RWPE2 (cell line): ENCODE data around the gene RAD9A.

Source experiments
- ATAC-seq: fragments of 200-7000 bp; cut with Tn5 transposase; 3 replicates; pipeline ENCODE4 v1.9.1; 2021; ENCODE audit warnings: low read depth
- DNase-seq: peaks from one replicate; pipeline ENCODE4 v3.0.0-alpha.2; 2020; ENCODE audit warnings: low spot score
- H3K27ac ChIP-seq: fragments of 450-650 bp; 2 replicates; pipeline ENCODE4 v1.5.1; 2017; ENCODE audit warnings: mild to moderate bottlenecking; ENCODE audit not compliant: poor library complexity, severe bottlenecking
- H3K27me3 ChIP-seq: fragments of 250-450 bp; sonication (Bioruptor Pico); 2 replicates; pipeline ENCODE4 v1.5.1; 2021; ENCODE audit warnings: mild to moderate bottlenecking, moderate library complexity; ENCODE audit not compliant: insufficient read depth, poor library complexity, severe bottlenecking
- H3K36me3 ChIP-seq: fragments of 250-450 bp; sonication (Bioruptor Pico); 2 replicates; pipeline ENCODE4 v1.5.1; 2020; ENCODE audit warnings: low read depth, mild to moderate bottlenecking, moderate library complexity
- H3K4me1 ChIP-seq: fragments of 250-450 bp; sonication (Bioruptor Pico); 2 replicates; pipeline ENCODE4 v1.5.1; 2021; ENCODE audit warnings: mild to moderate bottlenecking, moderate library complexity; ENCODE audit not compliant: insufficient read depth, poor library complexity, severe bottlenecking
- H3K4me3 ChIP-seq: fragments of 250-450 bp; sonication (Bioruptor Pico); 2 replicates; pipeline ENCODE4 v1.5.1; 2021; ENCODE audit warnings: mild to moderate bottlenecking, moderate library complexity; ENCODE audit not compliant: severe bottlenecking
- H3K9me3 ChIP-seq: fragments of 250-450 bp; sonication (Bioruptor Pico); 2 replicates; pipeline ENCODE4 v1.5.1; 2021; ENCODE audit warnings: mild to moderate bottlenecking, moderate library complexity; ENCODE audit not compliant: severe bottlenecking
- TF ChIP-seq, protein P1 (sequence below): fragments of 450-650 bp; IDR thresholded peaks from one replicate; pipeline ENCODE4 v1.5.1; 2017; ENCODE audit warnings: mild to moderate bottlenecking, moderate library complexity; ENCODE audit not compliant: poor library complexity, severe bottlenecking

RAD9A gene

DNA sequence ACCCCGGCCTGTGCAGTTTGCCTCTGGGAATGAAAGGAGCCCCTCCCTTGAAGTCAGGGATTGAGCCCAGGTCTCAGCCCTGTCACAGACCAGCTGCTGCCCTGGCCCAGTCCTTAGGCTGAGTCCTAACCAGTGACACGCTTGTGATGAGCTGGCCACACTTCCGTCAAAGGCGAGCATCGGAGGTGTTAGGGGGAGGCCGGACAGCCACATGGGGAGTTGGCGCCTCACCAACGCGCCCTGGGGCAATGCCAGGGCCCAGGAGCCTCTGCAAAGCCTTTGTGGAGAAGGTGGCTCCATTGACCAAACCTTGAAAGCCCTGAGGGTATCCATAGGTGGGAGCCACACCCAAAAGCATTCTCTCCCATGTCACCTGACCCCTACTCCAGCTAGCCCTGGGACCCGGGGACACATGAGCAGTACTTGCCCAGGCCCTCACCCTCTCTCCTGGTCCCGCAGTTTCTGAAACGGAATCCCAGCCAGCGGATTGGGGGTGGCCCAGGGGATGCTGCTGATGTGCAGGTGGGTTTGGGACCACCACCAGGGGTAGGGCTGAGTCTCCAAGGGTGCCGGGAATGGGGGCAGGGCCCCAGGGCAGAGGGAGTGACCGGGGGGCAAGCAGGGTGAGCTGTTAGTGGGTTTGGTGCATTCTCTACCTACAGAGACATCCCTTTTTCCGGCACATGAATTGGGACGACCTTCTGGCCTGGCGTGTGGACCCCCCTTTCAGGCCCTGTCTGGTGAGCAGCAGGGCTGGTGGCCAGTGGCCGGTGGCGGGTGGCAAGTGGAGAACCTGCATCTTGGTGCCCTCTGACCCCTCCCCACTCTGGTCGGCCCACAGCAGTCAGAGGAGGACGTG, 42.0 kb downstream of the RAD9A start:
- no peak overlapping the region for H3K27ac ChIP-seq
- H3K4me1 ChIP-seq, result peaks cover 4% of the 10 kb centered on the region
- no peak overlapping the region for H3K4me3 ChIP-seq
- peaks cover 58% of the 10 kb centered on the region for H3K36me3 ChIP-seq
- ATAC-seq (no peak), DNase-seq (no peak)
- TF ChIP-seq, protein P1, sequence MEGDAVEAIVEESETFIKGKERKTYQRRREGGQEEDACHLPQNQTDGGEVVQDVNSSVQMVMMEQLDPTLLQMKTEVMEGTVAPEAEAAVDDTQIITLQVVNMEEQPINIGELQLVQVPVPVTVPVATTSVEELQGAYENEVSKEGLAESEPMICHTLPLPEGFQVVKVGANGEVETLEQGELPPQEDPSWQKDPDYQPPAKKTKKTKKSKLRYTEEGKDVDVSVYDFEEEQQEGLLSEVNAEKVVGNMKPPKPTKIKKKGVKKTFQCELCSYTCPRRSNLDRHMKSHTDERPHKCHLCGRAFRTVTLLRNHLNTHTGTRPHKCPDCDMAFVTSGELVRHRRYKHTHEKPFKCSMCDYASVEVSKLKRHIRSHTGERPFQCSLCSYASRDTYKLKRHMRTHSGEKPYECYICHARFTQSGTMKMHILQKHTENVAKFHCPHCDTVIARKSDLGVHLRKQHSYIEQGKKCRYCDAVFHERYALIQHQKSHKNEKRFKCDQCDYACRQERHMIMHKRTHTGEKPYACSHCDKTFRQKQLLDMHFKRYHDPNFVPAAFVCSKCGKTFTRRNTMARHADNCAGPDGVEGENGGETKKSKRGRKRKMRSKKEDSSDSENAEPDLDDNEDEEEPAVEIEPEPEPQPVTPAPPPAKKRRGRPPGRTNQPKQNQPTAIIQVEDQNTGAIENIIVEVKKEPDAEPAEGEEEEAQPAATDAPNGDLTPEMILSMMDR, result no peak
- H3K27me3 ChIP-seq, result no peaks in the 10 kb centered on the region
- H3K9me3 ChIP-seq, result no peaks in the 10 kb centered on the region

DNA sequence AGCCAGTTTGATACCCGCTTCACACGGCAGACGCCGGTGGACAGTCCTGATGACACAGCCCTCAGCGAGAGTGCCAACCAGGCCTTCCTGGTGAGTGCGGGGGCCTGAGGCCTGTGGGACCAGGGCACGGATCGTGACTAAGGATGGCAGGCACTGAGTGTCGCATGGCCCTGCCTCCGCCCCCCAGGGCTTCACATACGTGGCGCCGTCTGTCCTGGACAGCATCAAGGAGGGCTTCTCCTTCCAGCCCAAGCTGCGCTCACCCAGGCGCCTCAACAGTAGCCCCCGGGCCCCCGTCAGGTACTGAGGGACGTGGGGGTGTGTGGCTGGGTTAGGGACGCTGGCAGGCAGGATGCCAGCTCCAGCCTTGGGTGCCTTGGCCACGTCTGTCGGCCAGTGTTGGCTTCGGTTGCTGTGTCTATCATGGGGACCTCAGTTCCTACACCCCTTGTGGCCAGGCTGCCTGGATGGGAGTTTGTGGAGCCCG, 42.7 kb downstream of the RAD9A start:
- peaks cover 1% of the 10 kb centered on the region for H3K4me1 ChIP-seq
- H3K4me3 ChIP-seq, result no peak overlapping the region
- H3K27ac ChIP-seq, result no peak overlapping the region
- no peak for DNase-seq
- peaks cover 55% of the 10 kb centered on the region for H3K36me3 ChIP-seq
- TF ChIP-seq, protein P1, result no peak
- H3K27me3 ChIP-seq, result no peaks in the 10 kb centered on the region
- ATAC-seq, result no peak
- H3K9me3 ChIP-seq, result no peaks in the 10 kb centered on the region

DNA sequence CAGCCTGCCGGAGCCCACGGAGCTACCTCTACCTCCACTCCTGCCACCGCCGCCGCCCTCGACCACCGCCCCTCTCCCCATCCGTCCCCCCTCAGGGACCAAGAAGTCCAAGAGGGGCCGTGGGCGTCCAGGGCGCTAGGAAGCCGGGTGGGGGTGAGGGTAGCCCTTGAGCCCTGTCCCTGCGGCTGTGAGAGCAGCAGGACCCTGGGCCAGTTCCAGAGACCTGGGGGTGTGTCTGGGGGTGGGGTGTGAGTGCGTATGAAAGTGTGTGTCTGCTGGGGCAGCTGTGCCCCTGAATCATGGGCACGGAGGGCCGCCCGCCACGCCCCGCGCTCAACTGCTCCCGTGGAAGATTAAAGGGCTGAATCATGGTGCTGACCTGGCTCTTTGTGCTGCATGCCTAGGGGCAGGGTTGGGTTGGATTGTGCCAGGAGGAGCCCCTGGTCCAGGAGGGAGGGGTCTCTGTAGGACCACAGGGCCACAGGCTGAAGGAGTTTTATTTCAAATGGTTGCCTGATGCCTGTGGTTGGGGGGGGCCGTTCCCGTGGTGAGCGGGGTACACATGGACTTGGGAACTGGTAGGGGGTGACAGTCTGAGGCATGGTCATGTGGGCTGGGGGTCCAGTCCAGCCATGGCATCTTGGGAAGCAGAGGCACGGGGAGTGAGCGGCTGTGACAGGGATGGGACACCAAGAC, 43.4 kb downstream of the RAD9A start:
- H3K4me1 ChIP-seq, result no peaks in the 10 kb centered on the region
- DNase-seq (no peak), ATAC-seq (peak; percentile 26; the same call in 1 of the 3 replicates)
- TF ChIP-seq, protein P1, result no peak
- no peak overlapping the region for H3K4me3 ChIP-seq
- no peaks in the 10 kb centered on the region for H3K27me3 ChIP-seq
- no peak overlapping the region for H3K27ac ChIP-seq
- H3K36me3 ChIP-seq, result peaks cover 49% of the 10 kb centered on the region
- H3K9me3 ChIP-seq, result no peaks in the 10 kb centered on the region

DNA sequence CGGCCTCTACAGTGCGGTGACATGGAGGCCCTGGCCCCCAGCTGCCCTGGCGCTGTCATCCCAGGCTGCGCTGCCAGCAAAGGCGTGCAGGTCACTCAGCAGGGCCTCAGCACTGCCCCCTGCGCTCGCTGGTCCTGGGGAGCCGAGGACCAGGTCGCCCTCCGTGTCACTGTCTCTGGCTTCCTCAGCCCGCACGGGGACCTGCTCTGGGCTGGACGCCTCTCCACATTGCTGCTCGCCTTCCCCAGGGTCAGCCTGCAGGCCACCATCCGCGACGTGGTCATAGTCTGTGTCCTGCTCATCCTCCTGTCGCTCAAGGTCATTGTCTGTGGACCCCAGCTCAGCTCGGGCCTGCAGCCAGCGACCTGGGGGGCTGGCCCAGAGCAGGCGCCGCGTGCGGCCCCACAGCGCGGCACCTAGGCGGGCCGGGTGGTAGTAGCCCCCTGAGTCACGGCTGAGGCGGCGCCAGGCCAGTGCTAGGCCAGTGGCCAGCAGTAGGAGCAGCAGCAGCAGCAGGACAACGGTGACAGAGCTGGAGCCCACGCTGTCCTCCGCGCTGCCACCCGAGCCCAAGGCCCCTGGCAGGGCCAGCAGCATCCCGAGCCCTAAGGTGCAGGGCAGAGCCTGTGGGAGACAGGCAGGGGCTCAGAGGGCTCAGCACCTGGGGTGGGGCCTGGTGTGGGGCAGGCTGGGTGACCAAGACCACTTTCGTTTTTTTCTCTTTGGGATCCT, 44.1 kb downstream of the RAD9A start:
- ATAC-seq (0 out of 3 replicates have a peak, but pooled peaks have one; percentile 2), DNase-seq (no peak)
- H3K4me3 ChIP-seq, result no peak overlapping the region
- H3K27me3 ChIP-seq, result no peaks in the 10 kb centered on the region
- no peaks in the 10 kb centered on the region for H3K9me3 ChIP-seq
- peaks cover 42% of the 10 kb centered on the region for H3K36me3 ChIP-seq
- no peaks in the 10 kb centered on the region for H3K4me1 ChIP-seq
- H3K27ac ChIP-seq, result no peak overlapping the region
- TF ChIP-seq, protein P1, result no peak
